ENCODE results near the gene GNPDA2.
"Not testable (repeated sequence)": the region's sequence is repeated elsewhere in the genome, so short reads cannot be mapped to it uniquely, and the experiment has no call there.

Gene GNPDA2

DNA sequence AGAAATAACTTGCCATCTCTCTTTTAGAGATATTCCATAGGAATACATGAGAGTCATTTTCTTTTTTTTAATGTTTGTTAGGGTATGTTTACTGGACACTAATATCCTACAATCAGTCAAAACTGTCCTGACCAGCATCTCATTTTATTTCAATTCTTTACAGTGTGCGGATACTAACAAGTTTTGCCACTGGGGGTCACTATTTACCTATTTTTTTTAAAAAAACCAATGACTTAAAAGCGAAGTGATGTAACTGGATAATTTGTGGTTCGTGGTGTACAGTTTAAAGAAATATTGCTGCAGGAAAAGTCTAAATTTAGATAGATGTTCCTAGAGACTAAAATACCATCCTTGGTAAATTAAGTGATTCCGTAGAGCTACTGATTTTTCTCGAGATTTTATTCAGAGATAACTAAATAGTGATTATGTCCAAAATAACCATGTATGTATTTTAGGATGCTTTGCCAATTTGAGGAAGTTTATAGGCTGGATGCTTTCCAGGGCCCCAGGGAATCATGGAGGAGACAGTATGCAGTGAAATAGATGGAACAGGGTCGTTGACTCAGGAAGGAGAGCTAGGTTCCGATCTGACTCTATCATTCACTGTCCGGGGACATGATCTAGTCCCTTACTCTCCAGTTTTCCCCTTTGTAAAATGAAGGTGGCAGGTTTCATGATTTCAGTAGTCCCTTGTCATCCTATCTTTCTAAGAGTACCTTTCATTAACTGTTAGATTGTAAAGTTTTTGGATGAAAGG lies 34.0 kb upstream of the GNPDA2 start:
- DNase-seq (ENCODE audit: low read depth): no peak
- TF ChIP-seq, protein P1, sequence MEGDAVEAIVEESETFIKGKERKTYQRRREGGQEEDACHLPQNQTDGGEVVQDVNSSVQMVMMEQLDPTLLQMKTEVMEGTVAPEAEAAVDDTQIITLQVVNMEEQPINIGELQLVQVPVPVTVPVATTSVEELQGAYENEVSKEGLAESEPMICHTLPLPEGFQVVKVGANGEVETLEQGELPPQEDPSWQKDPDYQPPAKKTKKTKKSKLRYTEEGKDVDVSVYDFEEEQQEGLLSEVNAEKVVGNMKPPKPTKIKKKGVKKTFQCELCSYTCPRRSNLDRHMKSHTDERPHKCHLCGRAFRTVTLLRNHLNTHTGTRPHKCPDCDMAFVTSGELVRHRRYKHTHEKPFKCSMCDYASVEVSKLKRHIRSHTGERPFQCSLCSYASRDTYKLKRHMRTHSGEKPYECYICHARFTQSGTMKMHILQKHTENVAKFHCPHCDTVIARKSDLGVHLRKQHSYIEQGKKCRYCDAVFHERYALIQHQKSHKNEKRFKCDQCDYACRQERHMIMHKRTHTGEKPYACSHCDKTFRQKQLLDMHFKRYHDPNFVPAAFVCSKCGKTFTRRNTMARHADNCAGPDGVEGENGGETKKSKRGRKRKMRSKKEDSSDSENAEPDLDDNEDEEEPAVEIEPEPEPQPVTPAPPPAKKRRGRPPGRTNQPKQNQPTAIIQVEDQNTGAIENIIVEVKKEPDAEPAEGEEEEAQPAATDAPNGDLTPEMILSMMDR (conservative IDR thresholded peaks at IDR 0.05; ENCODE audit: low read depth, low read length): peak; percentile 55
- no peak overlapping the region for H3K4me3 ChIP-seq (ENCODE audit: low read length)

DNA sequence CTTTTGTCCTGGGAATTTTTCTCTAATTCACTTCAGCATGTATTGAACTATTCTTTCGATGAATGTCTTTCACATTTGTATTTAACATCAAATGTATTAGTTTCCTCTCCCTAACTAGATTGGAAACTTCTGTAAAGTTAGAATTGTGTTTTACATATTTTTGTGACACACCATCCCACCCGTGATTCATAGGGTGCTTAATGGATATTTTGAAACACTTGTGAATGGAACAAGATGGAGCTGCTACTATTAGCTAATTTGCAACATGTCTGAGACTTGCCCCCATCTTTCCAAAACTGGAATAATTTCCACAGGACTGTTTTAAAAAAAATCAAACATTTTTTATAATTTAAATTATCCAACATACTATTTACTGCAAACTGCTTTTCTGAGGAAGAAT lies 30.2 kb upstream of the GNPDA2 start:
- H3K4me3 ChIP-seq (ENCODE audit: low read length): no peak overlapping the region
- DNase-seq (ENCODE audit: low read depth): no peak
- TF ChIP-seq, protein P1 (conservative IDR thresholded peaks at IDR 0.05; ENCODE audit: low read depth, low read length): no peak

DNA sequence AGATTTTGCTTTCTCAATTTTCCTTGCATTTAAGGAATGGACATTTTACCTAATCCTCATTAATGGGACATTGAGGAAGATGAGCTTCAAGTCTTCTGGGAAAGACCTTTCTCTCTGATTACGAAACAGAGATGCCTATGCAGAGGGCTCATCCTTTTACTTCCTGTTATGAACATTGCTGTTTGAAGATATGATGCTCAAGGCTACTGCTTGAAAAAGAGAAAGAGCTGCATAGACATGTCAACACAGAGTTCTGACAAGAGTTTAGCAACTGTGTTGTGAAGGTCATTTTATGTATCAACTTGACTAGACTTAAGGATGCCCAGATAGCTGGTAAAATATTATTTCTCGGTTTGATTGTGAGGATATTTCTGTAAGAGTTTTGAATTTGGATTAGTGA lies 13.8 kb upstream of the GNPDA2 start:
- no peak overlapping the region for H3K4me3 ChIP-seq (ENCODE audit: low read length)
- TF ChIP-seq, protein P1 (conservative IDR thresholded peaks at IDR 0.05; ENCODE audit: low read depth, low read length): no peak
- DNase-seq (ENCODE audit: low read depth): no peak

DNA sequence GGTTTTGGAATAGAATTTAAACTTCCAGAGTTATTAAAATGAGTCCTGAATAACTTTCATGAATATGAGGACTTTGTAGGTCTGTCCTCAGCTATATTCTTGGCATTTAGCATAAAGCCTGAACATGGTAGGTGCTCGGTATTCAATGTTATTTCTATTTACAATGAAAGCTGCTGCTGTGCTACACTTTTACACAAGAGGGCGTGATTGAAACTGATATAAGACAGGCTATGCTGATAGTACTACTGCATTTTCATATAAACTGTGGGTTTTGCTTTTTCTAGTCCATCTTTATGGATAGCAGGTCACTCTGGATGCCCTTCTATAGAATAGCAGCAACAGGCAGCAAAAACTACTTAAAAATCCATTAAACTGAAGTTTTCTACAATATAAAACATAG lies 12.3 kb upstream of the GNPDA2 start:
- H3K4me3 ChIP-seq (ENCODE audit: low read length): no peak overlapping the region
- TF ChIP-seq, protein P1 (conservative IDR thresholded peaks at IDR 0.05; ENCODE audit: low read depth, low read length): peak; percentile 54
- DNase-seq (ENCODE audit: low read depth): no peak

DNA sequence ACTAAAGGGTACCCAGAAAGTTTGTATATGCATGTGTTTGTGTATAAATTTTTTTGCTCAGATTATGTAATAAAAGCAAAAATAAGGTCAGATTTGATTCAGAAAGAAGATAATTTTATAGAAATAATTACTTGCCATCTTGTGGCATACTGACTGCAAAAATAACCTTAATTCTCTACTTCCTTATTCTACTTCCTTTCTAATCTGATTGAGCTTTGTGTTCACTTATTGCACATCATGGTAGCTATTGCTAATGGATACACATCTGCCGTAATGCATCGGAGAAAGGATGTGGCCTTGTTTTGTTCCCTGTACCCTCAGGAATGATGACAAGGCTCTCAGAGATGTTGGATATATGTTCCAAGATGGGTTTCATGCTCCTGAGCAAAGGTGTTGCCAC lies 10.5 kb upstream of the GNPDA2 start:
- DNase-seq (ENCODE audit: low read depth): no peak
- no peak overlapping the region for H3K4me3 ChIP-seq (ENCODE audit: low read length)
- TF ChIP-seq, protein P1 (conservative IDR thresholded peaks at IDR 0.05; ENCODE audit: low read depth, low read length): no peak

DNA sequence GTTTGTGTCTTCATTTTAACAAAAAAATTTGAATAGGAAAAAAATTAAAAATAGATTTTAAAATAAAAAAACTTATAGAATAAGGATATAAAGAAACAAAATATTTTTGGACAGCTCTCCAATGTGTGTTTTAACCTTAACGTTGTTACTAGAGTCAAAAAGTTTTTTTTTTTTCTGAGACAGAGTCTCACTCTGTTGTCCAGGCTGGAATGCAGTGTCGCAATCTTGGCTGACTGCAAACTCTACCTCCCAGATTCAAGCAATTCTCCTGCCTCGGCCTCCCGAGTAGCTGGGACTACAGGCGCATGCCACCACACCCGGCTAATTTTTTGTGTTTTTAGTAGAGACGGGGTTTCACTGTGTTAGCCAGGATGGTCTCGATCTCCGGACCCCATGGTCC lies 2.3 kb upstream of the GNPDA2 start:
- DNase-seq (ENCODE audit: low read depth); H3K4me3 ChIP-seq (ENCODE audit: low read length): not testable (repeated sequence)

DNA sequence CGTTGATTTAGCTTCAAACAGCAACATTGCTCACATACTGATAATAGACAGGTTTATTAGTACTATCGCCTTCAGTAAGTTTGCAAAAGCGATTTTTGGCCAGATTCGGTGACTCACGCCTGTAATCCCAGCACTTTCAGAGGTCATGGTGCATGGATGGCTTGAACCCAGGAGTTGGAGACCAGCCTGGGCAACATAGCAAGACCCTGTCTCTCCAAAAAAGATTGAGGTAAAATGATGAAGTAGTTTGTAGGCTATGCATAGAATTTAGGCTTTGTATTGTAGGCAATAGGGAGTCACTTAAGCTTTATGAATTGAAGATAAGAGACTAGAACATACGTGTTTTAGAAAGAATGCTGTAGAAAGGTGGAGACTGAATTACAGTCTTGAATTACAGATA lies 1.1 kb upstream of the GNPDA2 start:
- TF ChIP-seq, protein P1 (conservative IDR thresholded peaks at IDR 0.05; ENCODE audit: low read depth, low read length): no peak
- no peak overlapping the region for H3K4me3 ChIP-seq (ENCODE audit: low read length)
- no peak for DNase-seq (ENCODE audit: low read depth)

Measured in retinal pigment epithelial cell (primary cell).